Endodermal cell (in vitro differentiated cells): ENCODE measurements around the gene SMG6. TPM values are rescaled to one million over a fixed set of nuclear protein-coding genes. Genes with fewer than 3 reads are reported as not detected.

Source experiments
- DNase-seq: peaks from one replicate; pipeline ENCODE4 v3.0.0-alpha.2; 2017
- H3K27ac ChIP-seq: 2 replicates; pipeline ENCODE4 v1.5.1; 2013; ENCODE audit warnings: mild to moderate bottlenecking, low read depth, low read length, moderate library complexity
- H3K27me3 ChIP-seq: 2 replicates; pipeline ENCODE4 v1.6.1; 2013; ENCODE audit warnings: mild to moderate bottlenecking, low read length, moderate library complexity; ENCODE audit not compliant: insufficient read depth, control insufficient read depth, poor library complexity, severe bottlenecking
- H3K36me3 ChIP-seq: 2 replicates; pipeline ENCODE4 v1.7.0; 2013; ENCODE audit warnings: mild to moderate bottlenecking, low read length, moderate library complexity; ENCODE audit not compliant: control insufficient read depth, insufficient read depth
- H3K4me1 ChIP-seq: one replicate; pipeline ENCODE4 v1.7.0; 2013; ENCODE audit warnings: low read length; ENCODE audit not compliant: control insufficient read depth, insufficient read depth
- H3K4me3 ChIP-seq: 2 replicates; pipeline ENCODE4 v1.5.1; 2013; ENCODE audit warnings: mild to moderate bottlenecking, low read length, moderate library complexity
- H3K9ac ChIP-seq: 2 replicates; pipeline ENCODE4 v1.6.1; 2013; ENCODE audit warnings: mild to moderate bottlenecking, low read length, moderate library complexity; ENCODE audit not compliant: poor library complexity, severe bottlenecking; ENCODE audit errors: extremely low read depth
- H3K9me3 ChIP-seq: 2 replicates; pipeline ENCODE4 v1.6.1; 2013; ENCODE audit warnings: mild to moderate bottlenecking, low read length, moderate library complexity; ENCODE audit not compliant: control insufficient read depth
- H3K27ac Mint-ChIP-seq: 2 replicates; pipeline ENCODE4 v1.8.0; 2020; ENCODE audit warnings: mixed read lengths
- H3K27me3 Mint-ChIP-seq: 2 replicates; pipeline ENCODE4 v1.8.0; 2021; ENCODE audit warnings: mild to moderate bottlenecking, mixed read lengths; ENCODE audit not compliant: insufficient read depth
- H3K36me3 Mint-ChIP-seq: 2 replicates; pipeline ENCODE4 v1.8.0; 2020; ENCODE audit warnings: low read depth, mixed read lengths
- H3K4me1 Mint-ChIP-seq: 2 replicates; pipeline ENCODE4 v1.8.0; 2020; ENCODE audit warnings: mixed read lengths
- H3K4me3 Mint-ChIP-seq: 2 replicates; pipeline ENCODE4 v1.8.0; 2020; ENCODE audit warnings: mild to moderate bottlenecking, moderate library complexity, mixed read lengths
- H3K9me3 Mint-ChIP-seq: 2 replicates; pipeline ENCODE4 v1.8.0; 2020; ENCODE audit warnings: mild to moderate bottlenecking, mixed read lengths
- CTCF ChIP-seq: fragments of 200-600 bp; sonication (generic); conservative IDR thresholded peaks from 2 replicates; pipeline ENCODE4 v1.5.0; 2021; ENCODE audit warnings: antibody characterized with exemption, mild to moderate bottlenecking
- WGBS, 2 experiments: methylation state at CpG; one replicate each; pipeline versions ENCODE4 v1.1.5 to v1.1.7; 2013; ENCODE audit warnings: missing lambda C conversion rate in 2 of 2, mixed read lengths in 1 of 2; ENCODE audit not compliant: insufficient coverage in 1 of 2, insufficient read length in 1 of 2; 5-methylcytosine and 5-hydroxymethylcytosine counted together
- long read RNA-seq, 4 experiments: library from polyadenylated mRNA in 2 of 4; library from RNA in 1 of 4; library from capped mRNA in 1 of 4; stranded (forward) in 3 of 4; unstranded in 1 of 4; transcript quantifications; one replicate each; pipeline ENCODE4 v2.0.0, GENCODE V29; 2020 to 2021; ENCODE audit warnings: inconsistent platforms in 1 of 4
- polyA plus RNA-seq, 2 experiments: library from polyadenylated mRNA; stranded (reverse); fragments of 50-300 nt; gene quantifications; one replicate each; pipeline ENCODE4 v1.2.3, GENCODE V29; 2013
- total RNA-seq, 2 donors: library from RNA; stranded (reverse); fragmentation: NEBNext Ultra II Directional in 1 of 2; extraction: Animal tissue kit (Norgen Biotek cat#: 25700) in 1 of 2; gene quantifications; 2 replicates in 1 of 2; 3 replicates in 1 of 2; pipeline ENCODE4 v1.2.1, GENCODE V29; 2021

SMG6 gene
- total RNA-seq = 10 to 100 TPM; 44.3 to 56.7 TPM
- 30.3 TPM for polyA plus RNA-seq (2013, experiment 1 of 2)
- 26.0 TPM for polyA plus RNA-seq (2013, experiment 2 of 2)
- long read RNA-seq, experiment 1, transcript SMG6-215 (1 exons, 2,419 nt) = major isoform, 9 of 20 reads
- long read RNA-seq, experiment 1, partial matches to known transcripts = 10 of 20 reads
- long read RNA-seq, experiment 1, other reads (novel, unspliced or antisense) = 1 of 20 reads
- long read RNA-seq, experiment 2, full-length matches to known transcripts = 13 of 49 reads
- long read RNA-seq, experiment 2, partial matches to known transcripts = 20 of 49 reads
- long read RNA-seq, experiment 2, other reads (novel, unspliced or antisense) = 16 of 49 reads
- long read RNA-seq, experiment 3, full-length matches to known transcripts = 7 of 45 reads
- long read RNA-seq, experiment 3, partial matches to known transcripts = 28 of 45 reads
- long read RNA-seq, experiment 3, other reads (novel, unspliced or antisense) = 10 of 45 reads
- long read RNA-seq, experiment 4, partial matches to known transcripts = 1 of 8 reads
- long read RNA-seq, experiment 4, other reads (novel, unspliced or antisense) = 6 of 8 reads

GRCh38 chr17:2303204-2304188 is at the start of gene SMG6, which contains the start of gene SRR:
TSS of gene SMG6 (minus strand) at chr17:2303785. CDS start at chr17:2303720, 65 bp downstream.
TSS of gene SRR (plus strand) at chr17:2303950. CDS start at chr17:2315561, 11,611 bp downstream.
- WGBS, 2 experiments = 0 to 2% methylated on average over 28 to 108 of the region's 108 CpGs
- peaks cover 34% of the 10 kb centered on the region for H3K36me3 ChIP-seq
- TF ChIP-seq CTCF = no peak
- H3K27me3 ChIP-seq = no peaks in the 10 kb centered on the region
- peak; percentile 98 for DNase-seq
- Mint-ChIP-seq H3K27me3 (no peaks in the 10 kb centered on the region), H3K4me3 (peak within 1 kb of the TSS; percentile 90), H3K4me1 (peaks cover 18% of the 10 kb centered on the region), H3K27ac (peak within 1 kb of the TSS; percentile 95), H3K9me3 (no peaks in the 10 kb centered on the region), H3K36me3 (peaks cover 32% of the 10 kb centered on the region)
- H3K27ac ChIP-seq = peak within 1 kb of the TSS; percentile 87
- peak within 1 kb of the TSS; percentile 98 for H3K9ac ChIP-seq
- H3K4me3 ChIP-seq = peak within 1 kb of the TSS; percentile 98
- no peaks in the 10 kb centered on the region for H3K9me3 ChIP-seq
- H3K4me1 ChIP-seq = peaks cover 13% of the 10 kb centered on the region

DNA sequence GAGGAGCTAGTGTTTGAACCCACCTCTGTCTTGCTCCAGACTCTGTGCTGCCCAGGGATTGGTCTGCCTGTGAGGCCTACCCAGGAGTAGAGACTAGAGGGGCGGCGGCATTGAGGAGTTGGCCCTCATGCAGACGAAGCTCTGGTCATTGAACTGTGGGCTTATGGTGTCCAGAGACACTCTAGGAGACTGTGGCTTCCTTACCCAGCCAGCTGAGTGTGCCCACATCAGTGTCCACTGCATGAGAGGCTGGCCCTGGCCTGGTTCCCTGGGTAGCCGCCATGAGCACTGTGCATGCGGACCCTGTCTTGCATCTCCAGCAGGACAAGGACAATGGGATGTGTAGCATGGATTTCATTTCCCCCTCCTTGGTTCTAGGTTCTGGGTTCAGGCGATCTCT is 47.7 kb upstream of the SMG6 start:
- no peak overlapping the region for H3K27ac Mint-ChIP-seq
- 95 to 100% methylated on average over 4 to 6 of the region's 6 CpGs for WGBS, 2 experiments
- no peak overlapping the region for H3K27ac ChIP-seq

More for the DNA sequence above, 47.7 kb upstream of the SMG6 start:
- H3K4me1 Mint-ChIP-seq = peaks cover 12% of the 10 kb centered on the region
- TF ChIP-seq CTCF = no peak
- H3K9me3 Mint-ChIP-seq = no peaks in the 10 kb centered on the region
- no peak overlapping the region for H3K4me3 Mint-ChIP-seq
- no peak for DNase-seq
- H3K36me3 ChIP-seq = no peaks in the 10 kb centered on the region
- H3K9me3 ChIP-seq = no peaks in the 10 kb centered on the region
- no peaks in the 10 kb centered on the region for H3K27me3 ChIP-seq
- no peaks in the 10 kb centered on the region for H3K27me3 Mint-ChIP-seq
- peaks cover 8% of the 10 kb centered on the region for H3K36me3 Mint-ChIP-seq
- no peak overlapping the region for H3K4me3 ChIP-seq
- no peak overlapping the region for H3K9ac ChIP-seq
- H3K4me1 ChIP-seq = peaks cover 5% of the 10 kb centered on the region
